ENCODE data around the gene DNAJB4. TPM values are rescaled to one million over a fixed set of nuclear protein-coding genes. Genes with fewer than 3 reads are reported as not detected.
A peak's percentile ranks its signal among the peaks of the same experiment; 100 is the strongest.

Gene DNAJB4
- total RNA-seq, 1 donor from 2014 or later, result 95.8 TPM

GRCh38 chr1:78035121-78035520 is 30.4 kb downstream of the DNAJB4 start:
- H3K27ac Mint-ChIP-seq (ENCODE audit: unreplicated experiment), result no peak overlapping the region
- H3K27me3 Mint-ChIP-seq (ENCODE audit: unreplicated experiment), result no peaks in the 10 kb centered on the region
- no peaks in the 10 kb centered on the region for H3K9me3 Mint-ChIP-seq (ENCODE audit: unreplicated experiment)
- DNase-seq (ENCODE audit: extremely low spot score, unreplicated experiment), result no peak
- H3K4me3 Mint-ChIP-seq (ENCODE audit: unreplicated experiment), result no peak overlapping the region
- H3K36me3 Mint-ChIP-seq (ENCODE audit: unreplicated experiment), result no peaks in the 10 kb centered on the region
- peaks cover 7% of the 10 kb centered on the region for H3K4me1 Mint-ChIP-seq (ENCODE audit: unreplicated experiment)
- no peak for TF ChIP-seq CTCF (IDR thresholded peaks at IDR 0.05)

GRCh38 chr1:78036450-78036849 is 31.7 kb downstream of the DNAJB4 start:
- no peaks in the 10 kb centered on the region for H3K9me3 Mint-ChIP-seq (ENCODE audit: unreplicated experiment)
- TF ChIP-seq CTCF (IDR thresholded peaks at IDR 0.05), result no peak
- no peaks in the 10 kb centered on the region for H3K27me3 Mint-ChIP-seq (ENCODE audit: unreplicated experiment)
- H3K36me3 Mint-ChIP-seq (ENCODE audit: unreplicated experiment), result no peaks in the 10 kb centered on the region
- peaks cover 7% of the 10 kb centered on the region for H3K4me1 Mint-ChIP-seq (ENCODE audit: unreplicated experiment)
- H3K27ac Mint-ChIP-seq (ENCODE audit: unreplicated experiment), result no peak overlapping the region
- DNase-seq (ENCODE audit: extremely low spot score, unreplicated experiment), result no peak
- H3K4me3 Mint-ChIP-seq (ENCODE audit: unreplicated experiment), result no peak overlapping the region

- Mint-ChIP-seq H3K9me3 (ENCODE audit: unreplicated experiment) (no peaks in the 10 kb centered on the region), H3K27me3 (ENCODE audit: unreplicated experiment) (no peaks in the 10 kb centered on the region), H3K27ac (ENCODE audit: unreplicated experiment) (peak overlapping the region; percentile 44), H3K4me3 (ENCODE audit: unreplicated experiment) (no peak overlapping the region), H3K36me3 (ENCODE audit: unreplicated experiment) (no peaks in the 10 kb centered on the region), H3K4me1 (ENCODE audit: unreplicated experiment) (peaks cover 7% of the 10 kb centered on the region)
- DNase-seq (ENCODE audit: extremely low spot score, unreplicated experiment), result no peak
- no peak for TF ChIP-seq CTCF (IDR thresholded peaks at IDR 0.05)
Measured at GRCh38 chr1:78038071-78038470, 33.3 kb downstream of the DNAJB4 start.

GRCh38 chr1:78038491-78038939 is 33.8 kb downstream of the DNAJB4 start:
- peak overlapping the region; percentile 44 for H3K27ac Mint-ChIP-seq (ENCODE audit: unreplicated experiment)
- no peak for TF ChIP-seq CTCF (IDR thresholded peaks at IDR 0.05)
- H3K27me3 Mint-ChIP-seq (ENCODE audit: unreplicated experiment), result no peaks in the 10 kb centered on the region
- H3K4me1 Mint-ChIP-seq (ENCODE audit: unreplicated experiment), result peaks cover 7% of the 10 kb centered on the region
- no peaks in the 10 kb centered on the region for H3K36me3 Mint-ChIP-seq (ENCODE audit: unreplicated experiment)
- no peak overlapping the region for H3K4me3 Mint-ChIP-seq (ENCODE audit: unreplicated experiment)
- no peak for DNase-seq (ENCODE audit: extremely low spot score, unreplicated experiment)
- no peaks in the 10 kb centered on the region for H3K9me3 Mint-ChIP-seq (ENCODE audit: unreplicated experiment)

GRCh38 chr1:78040484-78041089 is 35.8 kb downstream of the DNAJB4 start:
- Mint-ChIP-seq H3K36me3 (ENCODE audit: unreplicated experiment) (no peaks in the 10 kb centered on the region), H3K9me3 (ENCODE audit: unreplicated experiment) (no peaks in the 10 kb centered on the region), H3K4me3 (ENCODE audit: unreplicated experiment) (no peak overlapping the region), H3K4me1 (ENCODE audit: unreplicated experiment) (peaks cover 9% of the 10 kb centered on the region), H3K27ac (ENCODE audit: unreplicated experiment) (no peak overlapping the region), H3K27me3 (ENCODE audit: unreplicated experiment) (no peaks in the 10 kb centered on the region)
- no peak for DNase-seq (ENCODE audit: extremely low spot score, unreplicated experiment)
- TF ChIP-seq CTCF (IDR thresholded peaks at IDR 0.05), result no peak

All from osteocyte (in vitro differentiated cells).